Inferior parietal cortex (tissue), 1 donor: Measurements from ENCODE around the gene USP32.

Experiments used
- DNase-seq: peaks from one replicate; pipeline ENCODE4 v3.0.0-alpha.2; 2016; ENCODE audit errors: extremely low spot score

USP32 gene

DNA sequence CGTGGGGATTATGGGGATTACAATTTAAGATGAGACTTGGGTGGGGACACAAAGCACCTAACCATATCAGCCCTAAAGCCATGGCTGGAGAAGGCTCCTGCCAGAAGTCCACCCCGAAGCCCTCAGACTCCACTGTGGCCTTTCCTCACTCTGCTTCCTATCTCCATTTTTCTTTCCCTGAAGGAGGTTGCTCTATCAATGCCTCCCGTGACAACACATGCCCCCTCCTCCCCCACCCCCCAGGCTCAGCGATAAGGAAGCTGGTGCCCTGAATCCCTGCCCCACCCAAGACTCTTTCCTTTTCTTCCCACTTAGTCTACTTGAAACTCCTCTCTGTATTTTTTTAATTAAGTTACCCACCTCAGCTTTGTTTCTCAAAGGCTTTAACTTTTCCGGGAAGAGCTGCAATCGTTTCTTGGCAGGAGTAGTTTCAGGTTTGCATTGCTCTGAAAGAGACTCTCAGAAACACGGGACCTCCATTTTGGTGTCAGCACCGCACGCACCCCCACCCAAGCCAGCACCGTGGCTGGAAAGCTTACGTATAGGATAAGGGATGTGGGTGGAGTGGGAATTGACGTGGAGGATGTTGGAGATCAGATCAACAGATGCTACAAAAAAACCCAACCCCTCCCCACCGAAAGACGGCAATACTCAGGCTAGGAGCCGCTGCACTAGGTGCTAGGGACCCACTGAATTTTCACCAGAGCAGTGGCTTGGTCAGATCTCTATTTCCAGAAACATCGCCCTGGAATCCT lies 257.4 kb downstream of the USP32 start:
- DNase-seq, result no peak

DNA sequence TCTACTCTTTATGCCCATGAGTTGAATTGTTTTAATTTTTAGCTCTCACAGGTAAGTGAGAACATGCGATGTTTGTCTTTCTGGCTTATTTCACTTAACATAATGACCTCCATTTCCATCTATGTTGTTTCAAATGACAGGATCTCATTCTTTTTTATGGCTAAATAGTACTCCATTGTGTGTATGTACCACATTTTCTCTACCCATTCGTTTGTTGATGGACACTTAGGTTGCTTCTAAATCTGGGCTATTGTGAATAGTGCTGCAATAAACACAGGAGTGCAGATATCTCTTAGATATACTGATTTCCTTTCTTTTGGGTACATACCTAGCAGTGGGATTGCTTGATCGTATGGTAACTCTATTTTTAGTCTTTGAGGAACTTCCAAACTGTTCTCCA lies 261.5 kb downstream of the USP32 start:
- DNase-seq, result no peak

DNA sequence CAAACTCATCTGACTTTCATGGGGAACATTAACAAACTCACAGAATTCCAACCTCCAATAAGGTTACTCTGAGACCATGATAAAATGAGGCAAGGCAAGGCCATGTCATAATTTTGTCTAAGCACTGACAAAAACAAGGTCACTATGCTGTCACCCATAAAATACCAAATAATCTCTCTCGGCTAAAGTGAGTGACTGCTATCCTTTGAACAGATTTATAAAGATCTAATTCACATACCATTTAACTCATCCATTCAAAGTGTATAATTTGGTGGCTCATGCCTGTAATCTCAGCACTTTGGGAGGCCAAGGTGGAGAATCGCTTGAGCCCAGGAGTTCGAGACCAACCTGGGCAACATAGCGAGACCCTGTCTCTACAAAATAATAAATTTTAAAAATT lies 262.8 kb downstream of the USP32 start:
- DNase-seq, result no peak
